HepG2 (cell line): Measurements from ENCODE around the gene BICRAL. TPM values are rescaled to one million over a fixed set of nuclear protein-coding genes. Genes with fewer than 3 reads are reported as not detected.
A peak's percentile ranks its signal among the peaks of the same experiment; 100 is the strongest.

Source experiments
- ATM ChIP-seq: fragments of 450-650 bp; IDR thresholded peaks from 2 replicates; pipeline ENCODE4 v1.7.1; 2017; ENCODE audit warnings: mild to moderate bottlenecking, borderline replicate concordance
- HNRNPLL ChIP-seq: fragments of 200-400 bp; formaldehyde crosslinking; IDR thresholded peaks from 2 replicates; pipeline ENCODE4 v1.6.1; 2017; ENCODE audit warnings: mild to moderate bottlenecking, low read depth, low read length; ENCODE audit not compliant: poor library complexity, severe bottlenecking
- KLF15 ChIP-seq: sonication (generic); formaldehyde crosslinking; IDR thresholded peaks from 2 replicates; pipeline ENCODE4 v1.8.1; 2023; ENCODE audit warnings: borderline replicate concordance, mild to moderate bottlenecking, inconsistent platforms, missing genetic modification reagents, mixed read lengths
- PRDM10 ChIP-seq: sonication (generic); formaldehyde crosslinking; IDR thresholded peaks from 2 replicates; pipeline ENCODE4 v1.4.0; 2020; ENCODE audit warnings: low read depth, missing genetic modification reagents
- RERE ChIP-seq: IDR thresholded peaks from 2 replicates; pipeline ENCODE4 v1.6.1; 2016; ENCODE audit warnings: low read depth, missing genetic modification reagents, missing compliant biosample characterization
- SETDB1 ChIP-seq: sonication (generic); formaldehyde crosslinking; IDR thresholded peaks from 2 replicates; pipeline ENCODE4 v1.5.1; 2020; ENCODE audit warnings: missing genetic modification reagents, mild to moderate bottlenecking, borderline replicate concordance
- ZNF703 ChIP-seq: sonication (generic); formaldehyde crosslinking; IDR thresholded peaks from 2 replicates; pipeline ENCODE4 v1.5.1; 2020; ENCODE audit warnings: missing genetic modification reagents, mild to moderate bottlenecking, moderate library complexity, borderline replicate concordance
- ZNF766 ChIP-seq: sonication (generic); formaldehyde crosslinking; IDR thresholded peaks from 2 replicates; pipeline ENCODE4 v1.5.0; 2020; ENCODE audit warnings: missing genetic modification reagents, borderline replicate concordance
- polyA plus RNA-seq, 8 experiments: library from polyadenylated mRNA; depleted of rRNA in 3 of 8; stranded (reverse) in 7 of 8; unstranded in 1 of 8; fragments of >200 nt; fragmentation: Illumina TruSeq in 4 of 8; extraction: Trizol in 4 of 8; gene quantifications; 2 replicates each; pipeline versions ENCODE4 v1.2.1 to v1.2.3, GENCODE V29; 2011 to 2016; ENCODE audit warnings: low read depth in 4 of 8, missing spikeins in 1 of 8, mixed read lengths in 1 of 8; ENCODE audit not compliant: insufficient read depth in 1 of 8
- total RNA-seq, 5 experiments: library from RNA; depleted of rRNA; stranded (reverse); fragments of >200 nt; fragmentation: Illumina TruSeq; extraction: Trizol; gene quantifications; 2 replicates each; pipeline ENCODE4 v1.2.3, GENCODE V29; 2016; ENCODE audit warnings: low read depth in 1 of 5
- TF ChIP-seq, protein P1 (sequence below): sonication (generic); formaldehyde crosslinking; IDR thresholded peaks from 2 replicates; pipeline ENCODE4 v1.4.0; 2020; ENCODE audit warnings: missing genetic modification reagents
- TF ChIP-seq, protein P2 (sequence below): IDR thresholded peaks from 2 replicates; pipeline ENCODE4 v1.6.1; 2016; ENCODE audit warnings: missing compliant biosample characterization, missing genetic modification reagents, borderline replicate concordance

BICRAL gene
- total and polyA plus RNA-seq, 2 of the 13 experiments (the other 11 are each of a cell fraction or from before 2014, with no cell fraction given) = 5.0 to 13.5 TPM

DNA sequence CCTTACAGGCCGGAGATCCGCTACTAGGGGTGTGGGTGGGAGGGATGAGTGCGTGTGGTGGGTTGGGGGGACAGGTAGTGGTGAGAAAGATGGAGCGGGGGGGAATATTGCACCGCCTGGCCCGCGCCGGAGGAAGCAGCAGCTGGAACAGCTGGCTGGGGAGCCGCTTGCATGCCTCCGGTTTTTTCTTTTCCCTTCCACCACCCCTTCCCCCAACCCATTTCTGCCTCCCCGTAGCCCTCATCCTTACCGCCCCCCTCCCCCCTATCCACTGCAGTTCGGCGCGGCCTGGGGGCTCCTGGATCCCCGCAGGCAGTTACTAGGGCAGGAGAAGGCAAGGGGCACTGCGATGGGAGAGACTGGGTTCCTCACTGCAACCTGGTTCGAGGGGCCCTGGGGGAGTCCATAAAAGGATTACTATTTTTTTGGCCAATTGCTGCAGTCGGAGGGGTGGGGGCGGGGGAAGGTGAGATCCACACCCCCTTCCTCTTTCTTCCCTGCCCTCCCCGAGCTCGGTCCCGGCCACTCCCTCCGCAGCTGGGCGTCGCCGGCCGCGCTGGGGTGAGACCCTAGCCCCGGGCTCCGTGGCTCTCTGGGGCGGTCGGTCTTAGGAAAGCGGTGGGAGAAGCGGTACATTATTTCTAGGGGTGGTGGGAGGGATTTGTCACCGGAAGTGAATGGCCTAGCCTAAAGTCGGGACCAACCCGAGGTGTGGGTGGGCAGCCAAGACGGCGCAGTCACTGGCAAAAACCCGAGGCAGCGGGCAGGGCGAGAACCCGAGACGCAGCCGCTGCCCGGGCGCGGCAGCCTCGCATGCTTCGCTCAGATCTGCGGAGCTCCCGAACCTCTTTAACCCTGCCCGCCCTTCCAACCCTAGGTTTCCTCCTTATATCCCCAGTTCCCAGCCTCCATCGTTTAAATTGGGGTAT, 35.1 kb upstream of the BICRAL start (continued):
- TF ChIP-seq PRDM10 (CRISPR knock-in tag) = peak; percentile 63; the same call in 1 of the 2 replicates
- peak; percentile 63 for TF ChIP-seq HNRNPLL
- TF ChIP-seq, protein P1, sequence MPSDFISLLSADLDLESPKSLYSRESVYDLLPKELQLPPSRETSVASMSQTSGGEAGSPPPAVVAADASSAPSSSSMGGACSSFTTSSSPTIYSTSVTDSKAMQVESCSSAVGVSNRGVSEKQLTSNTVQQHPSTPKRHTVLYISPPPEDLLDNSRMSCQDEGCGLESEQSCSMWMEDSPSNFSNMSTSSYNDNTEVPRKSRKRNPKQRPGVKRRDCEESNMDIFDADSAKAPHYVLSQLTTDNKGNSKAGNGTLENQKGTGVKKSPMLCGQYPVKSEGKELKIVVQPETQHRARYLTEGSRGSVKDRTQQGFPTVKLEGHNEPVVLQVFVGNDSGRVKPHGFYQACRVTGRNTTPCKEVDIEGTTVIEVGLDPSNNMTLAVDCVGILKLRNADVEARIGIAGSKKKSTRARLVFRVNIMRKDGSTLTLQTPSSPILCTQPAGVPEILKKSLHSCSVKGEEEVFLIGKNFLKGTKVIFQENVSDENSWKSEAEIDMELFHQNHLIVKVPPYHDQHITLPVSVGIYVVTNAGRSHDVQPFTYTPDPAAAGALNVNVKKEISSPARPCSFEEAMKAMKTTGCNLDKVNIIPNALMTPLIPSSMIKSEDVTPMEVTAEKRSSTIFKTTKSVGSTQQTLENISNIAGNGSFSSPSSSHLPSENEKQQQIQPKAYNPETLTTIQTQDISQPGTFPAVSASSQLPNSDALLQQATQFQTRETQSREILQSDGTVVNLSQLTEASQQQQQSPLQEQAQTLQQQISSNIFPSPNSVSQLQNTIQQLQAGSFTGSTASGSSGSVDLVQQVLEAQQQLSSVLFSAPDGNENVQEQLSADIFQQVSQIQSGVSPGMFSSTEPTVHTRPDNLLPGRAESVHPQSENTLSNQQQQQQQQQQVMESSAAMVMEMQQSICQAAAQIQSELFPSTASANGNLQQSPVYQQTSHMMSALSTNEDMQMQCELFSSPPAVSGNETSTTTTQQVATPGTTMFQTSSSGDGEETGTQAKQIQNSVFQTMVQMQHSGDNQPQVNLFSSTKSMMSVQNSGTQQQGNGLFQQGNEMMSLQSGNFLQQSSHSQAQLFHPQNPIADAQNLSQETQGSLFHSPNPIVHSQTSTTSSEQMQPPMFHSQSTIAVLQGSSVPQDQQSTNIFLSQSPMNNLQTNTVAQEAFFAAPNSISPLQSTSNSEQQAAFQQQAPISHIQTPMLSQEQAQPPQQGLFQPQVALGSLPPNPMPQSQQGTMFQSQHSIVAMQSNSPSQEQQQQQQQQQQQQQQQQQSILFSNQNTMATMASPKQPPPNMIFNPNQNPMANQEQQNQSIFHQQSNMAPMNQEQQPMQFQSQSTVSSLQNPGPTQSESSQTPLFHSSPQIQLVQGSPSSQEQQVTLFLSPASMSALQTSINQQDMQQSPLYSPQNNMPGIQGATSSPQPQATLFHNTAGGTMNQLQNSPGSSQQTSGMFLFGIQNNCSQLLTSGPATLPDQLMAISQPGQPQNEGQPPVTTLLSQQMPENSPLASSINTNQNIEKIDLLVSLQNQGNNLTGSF = peak; percentile 53; the same call in 1 of the 2 replicates
- TF ChIP-seq ATM = no peak
- no peak for TF ChIP-seq RERE (CRISPR knock-in tag)
- TF ChIP-seq, protein P2, sequence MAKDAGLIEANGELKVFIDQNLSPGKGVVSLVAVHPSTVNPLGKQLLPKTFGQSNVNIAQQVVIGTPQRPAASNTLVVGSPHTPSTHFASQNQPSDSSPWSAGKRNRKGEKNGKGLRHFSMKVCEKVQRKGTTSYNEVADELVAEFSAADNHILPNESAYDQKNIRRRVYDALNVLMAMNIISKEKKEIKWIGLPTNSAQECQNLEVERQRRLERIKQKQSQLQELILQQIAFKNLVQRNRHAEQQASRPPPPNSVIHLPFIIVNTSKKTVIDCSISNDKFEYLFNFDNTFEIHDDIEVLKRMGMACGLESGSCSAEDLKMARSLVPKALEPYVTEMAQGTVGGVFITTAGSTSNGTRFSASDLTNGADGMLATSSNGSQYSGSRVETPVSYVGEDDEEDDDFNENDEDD (CRISPR knock-in tag) = 0 out of 2 replicates have a peak, but pooled peaks have one; percentile 33
- TF ChIP-seq ZNF703 (CRISPR knock-in tag) = 0 out of 2 replicates have a peak, but pooled peaks have one; percentile 67
- no peak for TF ChIP-seq SETDB1 (CRISPR knock-in tag)
- TF ChIP-seq KLF15 (CRISPR knock-in tag) = no peak
- no peak for TF ChIP-seq ZNF766 (CRISPR knock-in tag)
